ENCODE results near the gene MRPL53. TPM values are rescaled to one million over a fixed set of nuclear protein-coding genes. Genes with fewer than 3 reads are reported as not detected.

MRPL53 gene
- total and polyA plus RNA-seq, 2 of the 13 experiments (the other 11 are each of a cell fraction or from before 2014, with no cell fraction given) = 34.3 to 51.9 TPM

DNA sequence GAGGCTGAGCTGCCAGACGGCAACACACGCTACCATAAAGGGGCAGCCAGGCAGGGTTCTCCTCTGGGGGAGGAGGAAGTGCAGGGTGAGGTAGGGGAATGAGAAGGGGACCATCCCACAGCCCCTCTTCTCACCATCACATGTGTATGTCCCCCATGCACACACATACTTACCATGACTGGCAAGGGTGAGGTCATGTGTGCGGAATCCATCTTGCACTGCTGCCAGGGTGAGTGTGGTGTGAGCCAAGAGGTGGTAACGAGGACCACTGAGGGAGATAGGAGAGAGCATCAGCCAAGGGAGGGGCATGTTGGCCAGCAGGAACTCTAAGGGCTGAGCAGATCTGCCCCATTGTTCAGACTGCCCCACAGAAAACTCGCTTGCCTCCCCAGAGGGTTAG, 43.8 kb downstream of the MRPL53 start (continued):
- TF ChIP-seq ZNF318 (CRISPR knock-in tag; IDR thresholded peaks at IDR 0.05) = 0 out of 2 replicates have a peak, but pooled peaks have one; percentile 19
- TF ChIP-seq, protein P1, sequence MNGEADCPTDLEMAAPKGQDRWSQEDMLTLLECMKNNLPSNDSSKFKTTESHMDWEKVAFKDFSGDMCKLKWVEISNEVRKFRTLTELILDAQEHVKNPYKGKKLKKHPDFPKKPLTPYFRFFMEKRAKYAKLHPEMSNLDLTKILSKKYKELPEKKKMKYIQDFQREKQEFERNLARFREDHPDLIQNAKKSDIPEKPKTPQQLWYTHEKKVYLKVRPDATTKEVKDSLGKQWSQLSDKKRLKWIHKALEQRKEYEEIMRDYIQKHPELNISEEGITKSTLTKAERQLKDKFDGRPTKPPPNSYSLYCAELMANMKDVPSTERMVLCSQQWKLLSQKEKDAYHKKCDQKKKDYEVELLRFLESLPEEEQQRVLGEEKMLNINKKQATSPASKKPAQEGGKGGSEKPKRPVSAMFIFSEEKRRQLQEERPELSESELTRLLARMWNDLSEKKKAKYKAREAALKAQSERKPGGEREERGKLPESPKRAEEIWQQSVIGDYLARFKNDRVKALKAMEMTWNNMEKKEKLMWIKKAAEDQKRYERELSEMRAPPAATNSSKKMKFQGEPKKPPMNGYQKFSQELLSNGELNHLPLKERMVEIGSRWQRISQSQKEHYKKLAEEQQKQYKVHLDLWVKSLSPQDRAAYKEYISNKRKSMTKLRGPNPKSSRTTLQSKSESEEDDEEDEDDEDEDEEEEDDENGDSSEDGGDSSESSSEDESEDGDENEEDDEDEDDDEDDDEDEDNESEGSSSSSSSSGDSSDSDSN (CRISPR knock-in tag; IDR thresholded peaks at IDR 0.05) = no peak
- TF ChIP-seq RBM22 (optimal IDR thresholded peaks at IDR 0.05; ENCODE audit: low read length) = peak; percentile 15

Measured in HepG2 (cell line).